Gastrocnemius medialis (tissue), 4 donors: ENCODE data around the gene TM7SF3. TPM values are rescaled to one million over a fixed set of nuclear protein-coding genes. Genes with fewer than 3 reads are reported as not detected.
"Not testable (repeated sequence)": the region's sequence is repeated elsewhere in the genome, so short reads cannot be mapped to it uniquely, and the experiment has no call there.

Source experiments
- ATAC-seq, 2 donors: fragments of 150-250 bp; one replicate each; pipeline ENCODE4 v1.9.1; 2016
- DNase-seq, 2 donors: peaks; one replicate each; pipeline ENCODE4 v3.0.0-alpha.2; 2019
- H3K27ac ChIP-seq, 4 donors: fragments of 200-600 bp; sonication (generic); 1 replicate in 1 of 4; 2 replicates in 3 of 4; pipeline ENCODE4 v1.5.1; 2016 to 2018; ENCODE audit warnings: mild to moderate bottlenecking in 2 of 4, moderate library complexity in 1 of 4
- H3K27me3 ChIP-seq, 3 donors: fragments of 200-600 bp; sonication (generic) in 2 of 3; 1 replicate in 1 of 3; 2 replicates in 2 of 3; pipeline versions ENCODE4 v1.5.1 to v1.6.0; 2016 to 2019; ENCODE audit warnings: mild to moderate bottlenecking in 1 of 3, moderate library complexity in 1 of 3
- H3K36me3 ChIP-seq, 2 donors: fragments of 200-600 bp; sonication (generic) in 1 of 2; one replicate each; pipeline ENCODE4 v1.5.1; 2017 to 2018
- H3K4me1 ChIP-seq, 2 donors: fragments of 200-600 bp; sonication (generic) in 1 of 2; one replicate each; pipeline ENCODE4 v1.5.1; 2016 to 2017; ENCODE audit warnings: mild to moderate bottlenecking in 2 of 2
- H3K4me3 ChIP-seq, 4 donors: fragments of 200-600 bp; sonication (generic) in 3 of 4; 1 replicate in 1 of 4; 2 replicates in 3 of 4; pipeline ENCODE4 v1.5.1; 2016 to 2019; ENCODE audit warnings: mild to moderate bottlenecking in 2 of 4
- H3K9me3 ChIP-seq, 3 donors: fragments of 200-600 bp; sonication (generic) in 2 of 3; 1 replicate in 1 of 3; 2 replicates in 2 of 3; pipeline ENCODE4 v1.5.1; 2016 to 2019
- POLR2A ChIP-seq, 2 donors: fragments of 450-650 bp; IDR thresholded peaks; one replicate each; pipeline ENCODE4 v1.6.1; 2017; ENCODE audit warnings: antibody characterized with exemption in 2 of 2, mild to moderate bottlenecking in 2 of 2, moderate library complexity in 2 of 2
- in situ Hi-C, 4 donors: fragments of 200-750 bp; cut with MboI; loops; one replicate each; pipeline versions ENCODE4 v1.15.0 to v1.8.0; 2017; ENCODE audit warnings: low sequenced_read_pairs in 4 of 4
- intact Hi-C: fragments of 100-400 bp; cut with DNase I; formaldehyde crosslinking; loops from one replicate; pipeline ENCODE4 v1.15.1; 2023; ENCODE audit warnings: low total_unique reads
- total RNA-seq, 4 donors: library from RNA; depleted of rRNA; stranded (reverse); fragments of >200 nt; gene quantifications; one replicate each; pipeline versions ENCODE4 v1.1.0 to v1.2.3, GENCODE V29; 2016
- TF ChIP-seq, protein P1 (sequence below), 5 experiments: fragments of 450-650 bp in 3 of 5; fragments of 200-600 bp in 2 of 5; sonication (generic) in 2 of 5; IDR thresholded peaks in 4 of 5; conservative IDR thresholded peaks in 1 of 5; 1 replicate in 4 of 5; 2 replicates in 1 of 5; pipeline ENCODE4 v1.5.1; 2016 to 2019; ENCODE audit warnings: antibody characterized with exemption in 5 of 5, mild to moderate bottlenecking in 3 of 5, moderate library complexity in 3 of 5

TM7SF3 gene
- total RNA-seq, 4 donors from 2014 or later = 8.6 to 19.8 (median 14.3) TPM

DNA sequence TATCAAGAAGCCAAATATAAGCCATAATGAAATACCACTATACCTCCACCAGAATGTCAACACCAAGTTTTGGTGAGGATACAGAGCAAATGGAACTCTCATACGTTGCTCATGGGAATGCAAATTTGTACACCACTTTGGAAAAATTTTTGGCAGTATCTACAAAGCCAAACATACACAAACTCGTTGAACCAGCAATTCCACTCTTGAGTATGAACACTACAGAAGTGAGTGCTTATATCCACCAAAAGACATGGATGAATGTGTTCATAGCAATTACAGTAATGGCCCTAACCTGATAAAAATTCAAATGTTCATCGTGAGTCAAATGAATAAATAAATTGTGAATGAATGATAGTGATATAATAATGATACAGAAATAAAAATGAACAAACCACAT, 43.4 kb upstream of the TM7SF3 start:
- Histone ChIP-seq H3K36me3 (no peaks in the 10 kb centered on the region), H3K4me3 (no peak overlapping the region), H3K27me3 (no peaks in the 10 kb centered on the region), H3K4me1 (no peaks in the 10 kb centered on the region), H3K27ac (no peak overlapping the region), H3K9me3 (no peaks in the 10 kb centered on the region)
- ATAC-seq (no peak), DNase-seq (no peak)
- no peak for TF ChIP-seq POLR2A (IDR thresholded peaks at IDR 0.05)
- TF ChIP-seq, protein P1, sequence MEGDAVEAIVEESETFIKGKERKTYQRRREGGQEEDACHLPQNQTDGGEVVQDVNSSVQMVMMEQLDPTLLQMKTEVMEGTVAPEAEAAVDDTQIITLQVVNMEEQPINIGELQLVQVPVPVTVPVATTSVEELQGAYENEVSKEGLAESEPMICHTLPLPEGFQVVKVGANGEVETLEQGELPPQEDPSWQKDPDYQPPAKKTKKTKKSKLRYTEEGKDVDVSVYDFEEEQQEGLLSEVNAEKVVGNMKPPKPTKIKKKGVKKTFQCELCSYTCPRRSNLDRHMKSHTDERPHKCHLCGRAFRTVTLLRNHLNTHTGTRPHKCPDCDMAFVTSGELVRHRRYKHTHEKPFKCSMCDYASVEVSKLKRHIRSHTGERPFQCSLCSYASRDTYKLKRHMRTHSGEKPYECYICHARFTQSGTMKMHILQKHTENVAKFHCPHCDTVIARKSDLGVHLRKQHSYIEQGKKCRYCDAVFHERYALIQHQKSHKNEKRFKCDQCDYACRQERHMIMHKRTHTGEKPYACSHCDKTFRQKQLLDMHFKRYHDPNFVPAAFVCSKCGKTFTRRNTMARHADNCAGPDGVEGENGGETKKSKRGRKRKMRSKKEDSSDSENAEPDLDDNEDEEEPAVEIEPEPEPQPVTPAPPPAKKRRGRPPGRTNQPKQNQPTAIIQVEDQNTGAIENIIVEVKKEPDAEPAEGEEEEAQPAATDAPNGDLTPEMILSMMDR (IDR thresholded peaks at IDR 0.05 in 4 of 5, conservative IDR thresholded peaks at IDR 0.05 in 1 of 5) = no peak
- intact Hi-C loops = no loop called here
- in situ Hi-C loops = no loop called here

DNA sequence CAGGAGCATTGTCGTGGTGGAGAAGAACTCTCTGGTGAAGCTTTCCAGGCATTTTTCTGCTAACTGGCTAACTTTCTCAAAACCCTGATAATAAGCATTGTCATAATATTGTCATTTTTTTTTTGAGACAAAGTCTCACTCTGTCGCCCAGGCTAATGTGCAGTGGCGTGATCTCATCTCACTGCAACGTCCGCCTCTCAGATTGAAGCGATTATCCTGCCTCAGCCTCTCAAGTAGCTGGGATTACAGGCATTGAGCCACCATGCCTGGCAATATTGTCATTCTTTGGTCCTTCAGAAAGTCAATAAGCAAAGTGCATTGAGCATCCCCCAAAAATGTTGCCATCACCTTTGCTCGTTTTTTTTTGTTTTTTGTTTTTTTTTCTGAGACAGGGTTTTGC, 41.8 kb upstream of the TM7SF3 start:
- in situ Hi-C loops = no loop called here
- intact Hi-C loops = no loop called here
- Histone ChIP-seq H3K4me3 (no peak overlapping the region), H3K27ac (no peak overlapping the region), H3K4me1 (no peaks in the 10 kb centered on the region), H3K27me3 (no peaks in the 10 kb centered on the region), H3K36me3 (no peaks in the 10 kb centered on the region), H3K9me3 (no peaks in the 10 kb centered on the region)
- DNase-seq = no peak
- TF ChIP-seq, protein P1 (IDR thresholded peaks at IDR 0.05 in 4 of 5, conservative IDR thresholded peaks at IDR 0.05 in 1 of 5) = no peak
- no peak for TF ChIP-seq POLR2A (IDR thresholded peaks at IDR 0.05)
- ATAC-seq = no peak

DNA sequence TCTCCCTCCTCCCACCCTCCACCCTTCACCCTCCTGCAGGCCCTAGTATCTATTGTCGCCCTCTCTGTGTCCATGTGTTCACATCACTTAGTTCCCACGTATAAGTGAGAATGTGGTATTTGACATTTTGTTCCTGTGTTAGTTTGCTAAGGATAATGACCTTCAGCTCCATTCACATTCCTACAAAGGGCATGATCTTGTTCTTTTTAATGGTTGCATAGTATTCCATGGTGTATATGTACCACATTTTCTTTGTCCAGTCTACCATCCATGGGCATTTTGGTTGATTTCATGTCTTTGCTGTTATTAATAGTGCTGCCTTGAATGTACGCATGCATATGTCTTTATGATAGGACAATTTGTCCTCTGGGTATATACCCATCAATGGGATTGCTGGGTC, 38.6 kb upstream of the TM7SF3 start:
- H3K27ac ChIP-seq = no peak overlapping the region
- no peak for DNase-seq
- no peaks in the 10 kb centered on the region for H3K9me3 ChIP-seq
- in situ Hi-C loops (no loop called here), intact Hi-C loops (no loop called here)
- H3K27me3 ChIP-seq = no peaks in the 10 kb centered on the region
- H3K4me1 ChIP-seq = no peaks in the 10 kb centered on the region
- no peaks in the 10 kb centered on the region for H3K36me3 ChIP-seq
- no peak for TF ChIP-seq POLR2A (IDR thresholded peaks at IDR 0.05)
- ATAC-seq = no peak
- H3K4me3 ChIP-seq = no peak overlapping the region

DNA sequence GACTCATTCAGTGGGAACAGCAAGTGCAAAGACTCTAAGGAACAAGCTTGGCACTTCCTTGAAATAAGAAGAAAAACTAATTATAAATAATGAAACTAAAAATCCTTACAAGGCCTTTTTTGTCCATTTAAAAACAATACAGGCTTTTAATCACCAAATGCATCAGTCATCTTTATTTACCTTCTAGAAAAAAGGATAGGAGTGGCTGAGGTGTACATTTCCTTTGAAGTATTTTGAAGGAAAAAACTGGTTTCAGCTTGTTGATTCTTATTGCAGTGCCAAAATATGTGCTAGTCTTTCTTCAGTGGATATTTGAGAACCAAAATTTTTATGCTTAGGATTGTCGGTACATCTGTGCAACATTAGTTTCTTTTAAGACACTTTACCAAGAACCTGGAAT, 38.0 kb upstream of the TM7SF3 start:
- TF ChIP-seq, protein P1 (IDR thresholded peaks at IDR 0.05 in 4 of 5, conservative IDR thresholded peaks at IDR 0.05 in 1 of 5) = no peak
- TF ChIP-seq POLR2A (IDR thresholded peaks at IDR 0.05) = no peak
- DNase-seq (no peak), ATAC-seq (no peak)
- Histone ChIP-seq H3K4me3 (no peak overlapping the region), H3K36me3 (no peaks in the 10 kb centered on the region), H3K9me3 (no peaks in the 10 kb centered on the region), H3K27me3 (no peaks in the 10 kb centered on the region), H3K4me1 (no peaks in the 10 kb centered on the region), H3K27ac (no peak overlapping the region)
- intact Hi-C loops (no loop called here), in situ Hi-C loops (no loop called here)

DNA sequence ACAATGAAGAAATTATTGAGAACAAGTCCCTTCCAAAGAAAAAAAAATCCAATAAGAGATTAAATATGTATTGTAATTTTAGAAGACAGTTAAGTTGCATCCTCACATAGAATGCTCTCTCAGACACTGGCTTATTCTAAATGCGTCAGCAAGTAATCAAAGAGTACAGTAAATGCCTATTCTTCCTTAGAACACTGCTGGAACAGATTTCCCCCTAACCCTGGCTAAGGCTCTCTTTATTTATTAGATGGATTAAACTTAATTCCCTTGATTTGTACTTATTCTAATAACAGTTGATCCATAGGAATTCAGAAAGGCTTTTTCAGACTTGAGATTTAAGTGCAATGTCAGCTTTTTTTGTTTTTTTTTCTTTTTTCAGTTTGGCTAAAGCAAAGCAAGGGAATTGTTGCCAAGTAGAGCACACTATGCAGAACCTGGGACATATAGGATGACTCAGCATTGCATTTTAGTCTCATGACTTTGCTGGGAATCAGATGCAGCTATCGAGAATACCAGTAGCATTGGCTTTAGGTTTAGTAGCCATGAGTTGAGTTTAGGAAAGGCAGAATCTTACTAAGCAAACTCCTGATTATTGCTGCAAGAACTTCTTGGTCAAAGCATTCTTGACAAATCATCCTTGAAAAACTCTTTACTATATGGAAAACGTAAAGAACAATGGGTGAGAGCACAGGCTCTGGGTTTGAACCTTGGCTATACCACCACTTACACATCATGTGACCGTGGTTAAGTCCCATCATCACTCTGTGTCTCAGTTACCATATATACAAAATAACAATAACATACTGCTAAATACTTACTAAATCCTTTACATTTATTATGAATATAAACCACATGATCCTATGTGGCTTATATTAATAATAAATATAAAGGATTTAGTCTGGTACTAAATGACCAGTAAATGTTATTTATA, 34.9 kb upstream of the TM7SF3 start:
- in situ Hi-C loops (loop anchor here in 1 of 4 donors (25.0 kb wide), 1 partner anchor 263 kb away; no protein-coding TSS in a partner anchor), intact Hi-C loops (no loop called here)
- no peak overlapping the region for H3K27ac ChIP-seq

DNA sequence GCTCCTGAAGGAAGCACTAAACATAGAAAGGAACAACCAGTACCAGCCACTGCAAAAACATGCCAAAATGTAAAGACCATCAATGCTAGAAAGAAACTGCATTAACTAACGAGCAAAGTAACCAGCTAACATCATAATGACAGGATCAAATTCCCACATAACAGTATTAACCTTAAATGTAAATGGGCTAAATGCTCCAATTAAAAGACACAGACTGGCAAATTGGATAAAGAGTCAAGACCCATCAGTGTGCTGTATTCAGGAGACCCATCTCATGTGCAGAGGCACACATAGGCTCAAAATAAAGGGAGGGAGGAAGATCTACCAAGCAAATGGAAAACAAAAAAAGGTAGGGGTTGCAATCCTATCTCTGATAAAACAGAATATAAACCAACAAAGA, 27.8 kb upstream of the TM7SF3 start:
- ATAC-seq = not testable (repeated sequence)

More for the DNA sequence above, 34.9 kb upstream of the TM7SF3 start:
- H3K4me3 ChIP-seq = no peak overlapping the region
- H3K36me3 ChIP-seq = no peaks in the 10 kb centered on the region
- no peak for ATAC-seq
- H3K27me3 ChIP-seq = no peaks in the 10 kb centered on the region
- TF ChIP-seq, protein P1 (IDR thresholded peaks at IDR 0.05 in 4 of 5, conservative IDR thresholded peaks at IDR 0.05 in 1 of 5) = no peak
- no peak for TF ChIP-seq POLR2A (IDR thresholded peaks at IDR 0.05)
- no peaks in the 10 kb centered on the region for H3K9me3 ChIP-seq
- no peak for DNase-seq
- H3K4me1 ChIP-seq = no peaks in the 10 kb centered on the region

DNA sequence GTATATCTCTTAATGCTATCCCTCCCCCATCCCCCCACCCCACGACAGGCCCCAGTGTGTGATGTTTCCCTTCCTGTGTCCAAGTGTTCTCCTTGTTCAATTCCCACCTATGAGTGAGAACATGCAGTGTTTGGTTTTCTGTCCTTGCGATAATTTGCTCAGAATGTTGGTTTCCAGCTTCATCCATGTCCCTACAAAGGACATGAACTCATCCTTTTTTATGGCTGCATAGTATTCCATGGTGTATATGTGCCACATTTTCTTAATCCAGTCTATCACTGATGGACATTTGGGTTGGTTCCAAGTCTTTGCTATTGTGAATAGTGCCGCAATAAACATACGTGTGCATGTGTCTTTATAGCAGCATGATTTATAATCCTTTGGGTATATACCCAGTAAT, 26.5 kb upstream of the TM7SF3 start:
- H3K4me1 ChIP-seq, H3K27ac ChIP-seq, H3K9me3 ChIP-seq, H3K27me3 ChIP-seq, ATAC-seq, intact Hi-C loops, DNase-seq, H3K4me3 ChIP-seq: not testable (repeated sequence)
- in situ Hi-C loops = loop anchor here in 1 of 4 donors (25.0 kb wide), 1 partner anchor 272 kb away; no protein-coding TSS in a partner anchor
- peaks cover 0 to 12% of the 10 kb centered on the region in 2 donors for H3K36me3 ChIP-seq

More for the DNA sequence above, 27.8 kb upstream of the TM7SF3 start:
- intact Hi-C loops, H3K4me3 ChIP-seq, DNase-seq, H3K9me3 ChIP-seq, H3K27me3 ChIP-seq, H3K4me1 ChIP-seq, H3K27ac ChIP-seq: not testable (repeated sequence)
- peaks cover 0 to 12% of the 10 kb centered on the region in 2 donors for H3K36me3 ChIP-seq
- in situ Hi-C loops = loop anchor here in 1 of 4 donors (25.0 kb wide), 1 partner anchor 270 kb away; no protein-coding TSS in a partner anchor
